ENCODE results near the gene ARHGEF4.

GRCh38 chr2:130930740-130931659 lies 94.3 kb downstream of the ARHGEF4 start:
- no peak for TF ChIP-seq CTCF (conservative IDR thresholded peaks at IDR 0.05)
- no peak for TF ChIP-seq EZH2 (IDR thresholded peaks at IDR 0.05; ENCODE audit: low read depth)
